Chondrocyte (in vitro differentiated cells): ENCODE results near the gene BCL2. TPM values are rescaled to one million over a fixed set of nuclear protein-coding genes. Genes with fewer than 3 reads are reported as not detected.

ENCODE experiments used
- DNase-seq: peaks from one replicate; pipeline ENCODE4 v3.0.0; 2021; ENCODE audit warnings: mixed read lengths, low spot score
- H3K27ac Mint-ChIP-seq: one replicate; pipeline ENCODE4 v1.8.0; 2021; ENCODE audit warnings: mild to moderate bottlenecking, moderate library complexity, mixed read lengths; ENCODE audit not compliant: unreplicated experiment
- H3K27me3 Mint-ChIP-seq: 2 replicates; pipeline ENCODE4 v1.8.0; 2021; ENCODE audit warnings: low read depth, mixed read lengths
- H3K36me3 Mint-ChIP-seq: 2 replicates; pipeline ENCODE4 v1.8.0; 2021; ENCODE audit warnings: low read depth, mixed read lengths
- H3K4me1 Mint-ChIP-seq: 2 replicates; pipeline ENCODE4 v1.8.0; 2021; ENCODE audit warnings: low read depth, mild to moderate bottlenecking, mixed read lengths
- H3K4me3 Mint-ChIP-seq: one replicate; pipeline ENCODE4 v1.8.0; 2021; ENCODE audit warnings: mild to moderate bottlenecking, moderate library complexity, mixed read lengths; ENCODE audit not compliant: unreplicated experiment
- H3K9me3 Mint-ChIP-seq: 2 replicates; pipeline ENCODE4 v1.8.0; 2021; ENCODE audit warnings: low read depth, mixed read lengths
- total RNA-seq: library from RNA; stranded (reverse); gene quantifications from 3 replicates; pipeline ENCODE4 v1.2.1, GENCODE V29; 2021
- TF ChIP-seq, protein P1 (sequence below): fragments of 200-600 bp; sonication (generic); IDR thresholded peaks from 2 replicates; pipeline ENCODE4 v1.5.0; 2021; ENCODE audit warnings: antibody characterized with exemption, mild to moderate bottlenecking, moderate library complexity

BCL2 gene
- total RNA-seq, 1 donor from 2014 or later, result 8.6 TPM

DNA sequence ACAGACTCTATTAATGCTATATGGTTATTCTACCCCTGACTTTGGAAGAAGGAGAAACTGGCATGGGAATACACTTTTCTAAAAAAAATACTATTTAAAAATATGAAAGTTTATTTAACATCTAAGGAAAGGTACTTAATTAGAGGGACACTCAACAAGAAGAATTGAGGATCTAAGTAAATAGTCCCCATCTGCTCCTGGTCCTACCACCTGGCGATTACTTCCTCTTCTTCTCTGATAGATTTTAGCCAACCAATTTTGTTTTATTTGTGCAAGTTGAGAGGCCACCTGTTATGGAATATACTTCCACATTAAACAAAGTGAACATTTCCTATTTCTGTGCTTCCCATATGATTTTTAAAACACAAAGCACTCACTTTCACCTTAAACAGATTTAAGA lies 111.7 kb downstream of the BCL2 start:
- TF ChIP-seq, protein P1, sequence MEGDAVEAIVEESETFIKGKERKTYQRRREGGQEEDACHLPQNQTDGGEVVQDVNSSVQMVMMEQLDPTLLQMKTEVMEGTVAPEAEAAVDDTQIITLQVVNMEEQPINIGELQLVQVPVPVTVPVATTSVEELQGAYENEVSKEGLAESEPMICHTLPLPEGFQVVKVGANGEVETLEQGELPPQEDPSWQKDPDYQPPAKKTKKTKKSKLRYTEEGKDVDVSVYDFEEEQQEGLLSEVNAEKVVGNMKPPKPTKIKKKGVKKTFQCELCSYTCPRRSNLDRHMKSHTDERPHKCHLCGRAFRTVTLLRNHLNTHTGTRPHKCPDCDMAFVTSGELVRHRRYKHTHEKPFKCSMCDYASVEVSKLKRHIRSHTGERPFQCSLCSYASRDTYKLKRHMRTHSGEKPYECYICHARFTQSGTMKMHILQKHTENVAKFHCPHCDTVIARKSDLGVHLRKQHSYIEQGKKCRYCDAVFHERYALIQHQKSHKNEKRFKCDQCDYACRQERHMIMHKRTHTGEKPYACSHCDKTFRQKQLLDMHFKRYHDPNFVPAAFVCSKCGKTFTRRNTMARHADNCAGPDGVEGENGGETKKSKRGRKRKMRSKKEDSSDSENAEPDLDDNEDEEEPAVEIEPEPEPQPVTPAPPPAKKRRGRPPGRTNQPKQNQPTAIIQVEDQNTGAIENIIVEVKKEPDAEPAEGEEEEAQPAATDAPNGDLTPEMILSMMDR, result no peak
- no peak overlapping the region for H3K27ac Mint-ChIP-seq
- H3K27me3 Mint-ChIP-seq, result no peaks in the 10 kb centered on the region
- H3K4me3 Mint-ChIP-seq, result no peak overlapping the region
- DNase-seq, result no peak
- H3K4me1 Mint-ChIP-seq, result peaks cover 9% of the 10 kb centered on the region
- H3K9me3 Mint-ChIP-seq, result no peaks in the 10 kb centered on the region
- H3K36me3 Mint-ChIP-seq, result no peaks in the 10 kb centered on the region

DNA sequence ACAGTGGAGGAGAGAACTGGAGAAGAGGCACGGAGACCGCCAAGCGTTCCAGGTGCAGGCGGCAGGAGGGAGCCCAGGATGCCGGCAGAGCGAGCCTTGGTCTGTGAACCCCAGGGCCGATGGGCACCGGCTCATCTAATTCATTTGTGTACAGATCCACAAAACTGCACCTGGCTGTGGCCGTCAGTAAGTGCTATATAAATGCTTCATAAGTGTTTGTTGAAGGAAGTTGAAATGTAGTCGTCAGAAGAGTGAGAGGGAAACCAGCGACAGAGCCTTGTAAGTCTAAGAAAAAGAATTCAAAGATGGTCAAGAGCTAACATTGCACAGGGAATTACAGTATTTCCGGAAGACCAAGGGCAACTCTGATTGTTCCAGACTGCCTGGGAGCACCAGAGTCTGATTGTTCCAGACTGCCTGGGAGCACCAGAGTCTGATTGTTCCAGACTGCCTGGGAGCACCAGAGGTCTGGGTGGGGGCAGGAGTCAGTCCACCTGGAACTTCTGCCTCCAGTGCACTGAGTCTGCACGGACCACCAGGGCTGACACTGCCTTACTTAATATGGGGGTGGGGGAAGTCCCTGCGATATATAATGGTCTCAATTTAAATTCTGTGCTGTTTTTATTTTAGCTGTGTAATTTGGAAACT lies 112.3 kb downstream of the BCL2 start:
- H3K27ac Mint-ChIP-seq, result no peak overlapping the region
- DNase-seq, result no peak
- no peaks in the 10 kb centered on the region for H3K9me3 Mint-ChIP-seq
- no peaks in the 10 kb centered on the region for H3K27me3 Mint-ChIP-seq
- peaks cover 9% of the 10 kb centered on the region for H3K4me1 Mint-ChIP-seq
- H3K4me3 Mint-ChIP-seq, result no peak overlapping the region
- H3K36me3 Mint-ChIP-seq, result no peaks in the 10 kb centered on the region
- TF ChIP-seq, protein P1, result no peak

DNA sequence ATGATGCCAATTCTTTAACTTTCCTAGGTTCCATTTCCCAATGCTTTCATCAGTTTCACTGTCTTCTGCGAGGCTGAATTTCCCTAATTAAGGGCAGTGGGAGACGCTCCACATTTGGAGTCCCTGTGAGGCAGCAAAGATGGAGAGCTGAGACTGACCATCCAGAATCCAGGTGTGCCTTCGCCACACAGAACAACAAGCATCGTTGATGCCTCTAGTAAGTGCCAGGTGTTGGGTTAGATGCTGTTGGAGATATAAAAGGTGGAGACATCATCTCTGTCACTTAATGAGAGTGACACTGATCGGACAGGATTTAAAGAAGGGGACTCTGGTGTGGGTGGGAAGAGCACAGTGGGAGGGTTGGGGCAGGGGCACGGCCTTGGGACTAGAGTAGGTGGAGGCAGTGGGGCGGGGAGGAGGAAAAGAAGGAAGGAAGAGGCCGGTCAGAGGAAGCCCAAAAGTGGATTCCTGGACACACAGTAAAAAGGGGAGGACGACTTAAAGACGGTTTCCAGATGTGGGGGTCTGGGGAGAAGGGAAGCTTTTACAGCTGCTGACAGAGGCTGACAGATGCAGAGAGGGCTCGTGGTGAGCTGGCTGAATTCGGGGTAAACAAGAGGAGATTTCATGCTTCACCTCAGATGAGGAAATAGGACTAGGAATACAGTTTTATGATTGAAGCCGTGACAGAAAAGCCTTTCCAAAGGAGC lies 113.0 kb downstream of the BCL2 start:
- TF ChIP-seq, protein P1, result no peak
- H3K4me1 Mint-ChIP-seq, result peaks cover 9% of the 10 kb centered on the region
- H3K27ac Mint-ChIP-seq, result no peak overlapping the region
- no peaks in the 10 kb centered on the region for H3K9me3 Mint-ChIP-seq
- no peaks in the 10 kb centered on the region for H3K27me3 Mint-ChIP-seq
- no peaks in the 10 kb centered on the region for H3K36me3 Mint-ChIP-seq
- DNase-seq, result no peak
- H3K4me3 Mint-ChIP-seq, result no peak overlapping the region

DNA sequence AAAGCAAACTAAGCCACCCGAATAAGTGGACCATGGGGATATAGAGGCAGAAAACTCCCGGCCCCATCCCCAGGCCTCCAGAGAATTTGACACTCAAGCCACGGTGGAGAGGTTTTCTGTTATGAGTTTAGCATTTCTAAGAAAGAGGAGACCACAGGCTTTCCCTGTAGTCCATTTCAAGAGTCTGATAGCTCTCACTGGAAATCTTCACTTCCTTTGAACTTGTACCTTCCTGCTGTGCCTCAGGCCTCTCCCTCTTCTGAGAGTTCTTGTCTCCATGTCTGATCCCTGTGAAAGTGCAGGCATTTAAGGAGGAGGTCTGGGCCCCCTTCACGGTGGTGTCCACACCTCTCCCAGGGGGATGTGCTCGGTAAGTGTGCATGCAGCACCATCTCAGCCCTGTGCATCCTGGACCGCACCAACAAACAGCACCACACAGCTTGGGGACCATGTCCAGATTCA lies 113.7 kb downstream of the BCL2 start:
- TF ChIP-seq, protein P1, result no peak
- Mint-ChIP-seq H3K9me3 (no peaks in the 10 kb centered on the region), H3K27ac (no peak overlapping the region), H3K4me3 (no peak overlapping the region), H3K27me3 (no peaks in the 10 kb centered on the region), H3K4me1 (peaks cover 9% of the 10 kb centered on the region), H3K36me3 (no peaks in the 10 kb centered on the region)
- DNase-seq, result no peak

DNA sequence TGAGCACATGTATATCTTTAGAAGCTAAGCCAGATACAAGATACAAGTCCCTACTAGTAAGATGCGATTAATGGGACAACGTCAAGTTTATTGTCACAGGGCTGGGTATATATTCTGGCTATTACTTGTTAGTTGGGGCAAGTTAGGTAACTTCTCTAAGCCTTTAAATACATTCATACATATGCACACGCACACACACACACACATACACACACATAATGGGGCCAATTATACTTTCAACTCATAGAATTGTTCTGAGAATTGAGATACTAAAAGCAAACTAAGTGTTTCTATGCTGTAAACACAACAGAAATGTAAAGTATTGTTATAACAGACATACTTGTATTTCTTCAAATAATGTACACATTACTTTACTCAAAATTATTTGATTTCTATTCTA lies 116.1 kb downstream of the BCL2 start:
- no peak for DNase-seq
- H3K27ac Mint-ChIP-seq, result no peak overlapping the region
- no peaks in the 10 kb centered on the region for H3K9me3 Mint-ChIP-seq
- H3K4me3 Mint-ChIP-seq, result no peak overlapping the region
- peaks cover 6% of the 10 kb centered on the region for H3K4me1 Mint-ChIP-seq
- TF ChIP-seq, protein P1, result no peak
- no peaks in the 10 kb centered on the region for H3K36me3 Mint-ChIP-seq
- H3K27me3 Mint-ChIP-seq, result no peaks in the 10 kb centered on the region
